Astrocyte (in vitro differentiated cells and primary cell): ENCODE measurements around the gene PCED1B.

Source experiments
- CTCF ChIP-seq: IDR thresholded peaks from 2 replicates; pipeline ENCODE4 v1.5.1; 2011; ENCODE audit warnings: low read depth, mild to moderate bottlenecking, inconsistent platforms, low read length, moderate library complexity; ENCODE audit not compliant: insufficient read depth
- EZH2 ChIP-seq: IDR thresholded peaks from 2 replicates; pipeline ENCODE4 v1.6.1; 2012; ENCODE audit warnings: mild to moderate bottlenecking, low read length, inconsistent platforms; ENCODE audit not compliant: insufficient read depth

GRCh38 chr12:47114481-47114892 is 35.1 kb downstream of the PCED1B start:
- no peak for TF ChIP-seq CTCF
- no peak for TF ChIP-seq EZH2
